ENCODE results near the gene CYP2S1.
"Not testable (repeated sequence)": the region's sequence is repeated elsewhere in the genome, so short reads cannot be mapped to it uniquely, and the experiment has no call there.

CYP2S1 gene

DNA sequence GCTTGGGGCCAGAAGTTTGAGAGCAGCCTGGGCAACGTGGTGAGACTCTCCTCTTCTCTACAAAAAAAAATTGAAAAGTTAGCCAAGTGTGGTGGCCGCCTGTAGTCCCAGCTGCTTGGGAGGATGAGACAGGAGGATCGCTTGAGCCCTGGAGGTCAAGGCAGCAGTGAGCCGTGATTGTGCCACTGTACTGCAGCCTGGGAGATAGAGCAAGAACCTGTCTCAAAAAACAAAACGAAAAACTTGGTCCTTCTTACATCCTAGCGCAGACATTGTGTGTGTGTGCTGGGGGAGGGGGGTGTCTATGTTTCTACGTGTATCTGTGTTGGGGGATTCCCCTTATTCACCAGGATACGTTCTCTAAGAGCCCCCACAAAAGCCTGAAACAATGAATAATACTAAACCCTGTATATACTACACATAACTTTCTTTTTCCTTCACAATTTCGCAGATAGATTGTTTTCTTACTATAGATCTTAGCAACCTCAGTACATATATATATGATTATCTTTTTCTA is 33.9 kb downstream of the CYP2S1 start:
- DNase-seq: no peak

DNA sequence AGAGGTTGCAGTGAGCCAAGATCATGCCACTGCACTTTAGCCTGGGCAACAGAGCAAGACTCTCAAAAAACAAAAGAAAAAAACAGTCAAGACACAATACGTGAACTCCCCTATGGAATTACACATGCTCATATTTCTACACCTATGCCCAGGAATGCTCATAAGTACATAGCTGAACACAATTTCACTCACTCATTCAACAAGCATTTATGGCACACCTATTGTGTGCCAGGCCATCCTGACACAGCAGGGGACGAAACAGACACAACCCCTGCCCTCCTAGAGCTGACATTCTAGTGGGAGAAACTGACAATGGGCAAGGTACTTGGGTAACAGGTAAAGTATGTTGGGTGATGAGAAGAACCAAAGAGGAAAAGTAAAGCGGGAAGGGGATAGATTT is 35.5 kb downstream of the CYP2S1 start:
- DNase-seq: no peak

DNA sequence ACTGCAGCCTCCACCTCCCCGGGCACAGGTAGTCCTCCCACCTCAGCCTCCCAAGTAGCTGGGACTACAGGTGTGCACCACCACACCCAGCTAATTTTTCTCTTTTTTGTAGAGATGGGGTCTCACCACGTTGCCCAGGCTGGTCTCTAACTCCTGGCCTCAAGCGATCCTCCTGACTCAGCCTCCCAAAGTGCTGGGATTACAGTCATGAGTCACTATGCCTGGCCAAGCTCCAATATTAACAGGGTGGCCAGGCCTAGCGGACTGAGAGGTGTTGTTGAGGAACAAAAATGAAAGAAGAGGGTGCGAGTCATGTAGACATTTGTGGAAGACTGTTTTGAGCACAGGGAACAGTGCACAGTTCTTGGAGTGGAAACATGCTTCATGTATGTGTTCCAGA is 36.3 kb downstream of the CYP2S1 start:
- DNase-seq: not testable (repeated sequence)

DNA sequence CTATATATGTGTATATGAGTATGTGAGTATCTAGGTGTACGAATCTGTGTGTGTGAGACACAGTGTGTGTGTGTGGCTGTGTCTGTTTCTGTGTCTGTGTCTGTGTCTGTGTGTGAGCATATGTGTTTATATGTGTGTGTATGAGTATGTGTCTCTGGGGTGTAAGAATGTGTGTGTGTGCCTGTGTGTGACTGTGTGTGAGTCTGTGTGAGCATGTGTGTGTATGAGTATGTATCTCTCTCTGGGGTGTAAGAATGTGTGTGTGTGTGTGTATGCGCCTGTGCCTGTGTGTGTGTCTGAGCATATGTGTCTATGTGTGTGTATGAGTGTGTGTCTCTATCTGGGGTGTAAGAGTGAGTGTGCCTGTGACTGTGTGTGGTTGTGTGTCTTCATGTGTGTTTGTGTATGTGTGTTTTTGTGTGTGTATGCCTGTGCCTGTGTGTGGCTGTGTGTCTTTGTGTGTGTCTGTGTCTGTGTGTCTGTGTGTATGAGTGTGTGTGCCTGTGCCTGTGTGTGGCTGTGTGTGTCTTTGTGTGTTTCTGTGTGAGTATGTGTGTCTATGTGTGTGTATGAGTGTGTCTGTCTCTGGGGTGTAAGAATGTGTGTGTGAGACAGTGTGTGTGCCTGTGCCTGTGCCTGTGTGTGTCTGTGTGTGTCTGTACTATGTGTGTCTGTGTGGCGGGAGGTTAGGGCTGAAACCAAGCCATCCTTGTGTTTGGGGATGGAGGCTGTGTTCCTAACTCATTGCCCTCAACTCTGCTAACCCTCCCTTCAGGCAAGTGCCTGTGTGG is 37.2 kb downstream of the CYP2S1 start:
- no peak for DNase-seq

GRCh38 chr19:41232686-41233085 is 39.7 kb downstream of the CYP2S1 start:
- DNase-seq: no peak

GRCh38 chr19:41233748-41234240 is 40.8 kb downstream of the CYP2S1 start:
- no peak for DNase-seq

GRCh38 chr19:41234512-41235168 is 41.6 kb downstream of the CYP2S1 start:
- DNase-seq: no peak

DNA sequence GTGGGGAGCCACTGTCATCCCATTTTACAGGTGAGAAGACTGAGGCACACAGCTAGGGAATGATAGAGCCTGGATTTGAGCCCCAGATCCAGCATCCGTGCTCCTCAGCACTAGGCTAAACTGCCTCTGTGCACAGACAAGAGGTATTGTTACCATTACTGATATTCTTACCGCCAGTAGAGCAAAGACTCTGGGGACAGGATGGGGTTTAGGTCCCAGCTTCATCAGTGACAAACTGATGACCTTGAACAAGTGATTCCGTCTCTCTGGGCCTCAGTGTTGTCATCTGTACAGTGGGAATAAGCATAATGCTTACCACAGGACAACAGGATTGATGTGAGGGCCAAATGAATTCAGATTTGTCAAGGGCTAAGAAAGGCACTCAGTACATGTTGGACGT is 42.5 kb downstream of the CYP2S1 start:
- no peak for DNase-seq

DNA sequence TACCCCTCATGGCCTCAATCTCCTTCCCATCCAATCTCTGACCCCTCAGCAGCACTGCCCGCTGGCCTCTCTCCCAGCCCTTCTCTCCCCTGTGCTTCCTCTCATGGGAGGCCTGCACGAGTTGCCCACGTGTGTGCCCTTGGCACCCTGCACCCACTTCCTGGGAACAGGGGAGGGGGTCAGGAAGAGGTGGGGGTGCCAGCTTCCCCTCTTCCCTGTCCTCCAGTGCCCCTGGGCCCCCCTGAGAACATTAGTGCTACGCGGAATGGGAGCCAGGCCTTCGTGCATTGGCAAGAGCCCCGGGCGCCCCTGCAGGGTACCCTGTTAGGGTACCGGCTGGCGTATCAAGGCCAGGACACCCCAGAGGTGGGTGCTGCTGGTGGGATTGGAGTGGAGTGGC is 45.2 kb downstream of the CYP2S1 start:
- DNase-seq: no peak

DNA sequence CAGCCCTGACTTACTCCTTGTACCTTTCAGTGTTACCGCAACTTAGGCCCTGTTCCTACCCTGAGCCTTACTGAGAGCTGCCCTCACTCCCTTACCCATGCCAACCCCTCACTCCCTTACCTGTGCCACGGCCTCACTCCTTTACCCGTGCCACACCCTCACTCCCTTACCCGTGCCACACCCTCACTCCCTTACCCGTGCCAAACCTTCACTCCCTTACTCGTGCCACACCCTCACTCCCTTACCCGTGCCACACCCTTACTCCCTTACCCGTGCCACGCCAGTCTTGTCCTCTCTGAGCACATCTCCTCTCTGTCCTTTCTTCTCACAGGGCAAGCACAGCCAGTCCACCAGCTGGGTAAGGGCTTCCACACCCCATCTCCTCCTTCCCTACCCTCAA is 46.3 kb downstream of the CYP2S1 start:
- DNase-seq: no peak

- DNase-seq: no peak
Observed at GRCh38 chr19:41239961-41240574, 47.0 kb downstream of the CYP2S1 start.

DNA sequence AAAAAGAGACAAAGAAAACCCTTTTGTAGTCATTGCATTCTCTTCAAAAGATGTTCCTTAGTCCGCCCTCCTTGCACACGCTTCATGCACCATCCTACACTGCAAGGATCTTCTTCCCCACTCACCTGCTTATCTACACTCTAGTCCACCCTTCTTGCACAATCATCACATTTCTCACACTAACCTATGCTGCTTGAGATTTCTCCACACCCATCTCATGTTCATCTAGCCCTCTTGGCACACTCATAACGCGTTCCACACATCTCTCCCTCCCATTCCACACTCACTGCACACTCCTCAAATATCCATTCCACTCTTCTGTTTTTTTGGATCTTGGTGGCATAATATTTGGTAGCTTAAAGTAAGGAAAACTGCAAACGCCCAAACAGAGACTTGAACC is 48.8 kb downstream of the CYP2S1 start:
- no peak for DNase-seq

GRCh38 chr19:41244117-41244516 is 51.1 kb downstream of the CYP2S1 start:
- DNase-seq: no peak

- DNase-seq: no peak
Observed at GRCh38 chr19:41245843-41246242, 52.8 kb downstream of the CYP2S1 start.

DNA sequence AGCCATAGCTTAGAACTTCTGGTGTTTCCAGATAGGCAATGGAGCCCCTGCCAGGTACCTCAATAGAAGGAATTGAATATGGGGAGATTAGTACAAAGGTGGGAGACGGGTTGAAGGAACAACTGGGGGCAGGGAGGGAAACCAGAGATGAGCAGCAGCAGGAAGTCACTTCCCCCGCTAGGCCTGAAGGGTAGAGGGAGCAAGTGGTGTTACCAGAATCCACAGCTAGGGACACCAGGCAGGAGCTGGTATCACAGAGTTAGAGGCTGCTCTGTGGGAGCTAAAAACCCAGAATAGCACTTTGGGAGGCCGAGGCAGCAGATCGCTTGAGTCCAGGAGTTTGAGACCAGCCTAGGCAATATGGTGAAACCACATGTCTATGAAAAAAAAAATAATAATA is 55.9 kb downstream of the CYP2S1 start:
- no peak for DNase-seq

DNA sequence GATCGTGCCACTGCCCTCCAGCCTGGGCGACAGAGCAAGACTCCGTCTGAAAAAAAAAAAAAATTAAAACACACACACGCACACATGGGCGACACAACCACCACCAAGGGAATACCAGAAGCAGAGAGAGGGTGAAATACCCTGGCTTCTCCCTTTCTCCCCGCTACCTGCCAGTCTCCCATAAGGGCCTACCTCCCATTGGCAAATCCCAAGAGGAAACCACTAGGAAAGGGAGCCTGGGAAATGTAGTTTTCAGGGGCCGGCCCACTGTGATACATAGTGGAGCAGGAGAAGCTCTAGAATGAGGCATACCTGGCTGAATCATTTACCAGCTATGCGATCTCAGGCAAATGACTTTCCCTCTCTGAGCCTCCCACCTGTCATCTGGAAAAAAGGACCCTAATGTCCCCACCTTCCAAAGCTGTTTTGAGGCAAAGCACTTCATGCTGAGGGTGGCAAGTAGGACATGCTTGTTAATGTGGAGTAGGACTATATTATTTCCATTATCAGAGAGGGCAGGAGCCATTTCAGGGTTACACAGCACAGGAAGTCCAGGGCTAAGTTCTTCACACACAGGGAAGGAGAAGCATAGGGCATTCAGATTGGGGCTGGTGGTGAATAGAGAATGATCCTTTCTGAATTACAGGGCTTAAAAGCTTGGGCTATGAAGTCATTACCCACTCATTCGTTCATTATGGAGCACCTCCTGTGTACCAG is 56.8 kb downstream of the CYP2S1 start:
- no peak for DNase-seq

DNA sequence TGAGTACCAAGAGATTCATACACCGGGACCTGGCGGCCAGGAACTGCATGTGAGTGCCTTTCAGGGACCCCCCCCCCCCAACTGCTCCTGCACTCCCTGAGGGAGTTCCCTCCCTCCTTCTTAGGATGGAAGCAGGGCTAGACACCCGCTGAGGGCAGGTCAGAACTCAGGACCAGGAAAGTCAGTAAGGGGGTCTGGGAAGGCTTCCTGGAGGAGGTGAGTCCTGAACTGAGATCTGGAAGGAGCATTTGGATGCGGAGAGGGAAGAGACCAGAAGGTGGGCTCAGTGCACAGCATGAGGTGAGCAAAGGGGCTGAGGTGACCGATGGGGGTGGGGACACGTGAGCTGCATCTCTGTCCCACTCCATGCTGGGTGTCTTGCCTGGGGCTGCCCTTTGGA is 60.6 kb downstream of the CYP2S1 start:
- no peak for DNase-seq

DNA sequence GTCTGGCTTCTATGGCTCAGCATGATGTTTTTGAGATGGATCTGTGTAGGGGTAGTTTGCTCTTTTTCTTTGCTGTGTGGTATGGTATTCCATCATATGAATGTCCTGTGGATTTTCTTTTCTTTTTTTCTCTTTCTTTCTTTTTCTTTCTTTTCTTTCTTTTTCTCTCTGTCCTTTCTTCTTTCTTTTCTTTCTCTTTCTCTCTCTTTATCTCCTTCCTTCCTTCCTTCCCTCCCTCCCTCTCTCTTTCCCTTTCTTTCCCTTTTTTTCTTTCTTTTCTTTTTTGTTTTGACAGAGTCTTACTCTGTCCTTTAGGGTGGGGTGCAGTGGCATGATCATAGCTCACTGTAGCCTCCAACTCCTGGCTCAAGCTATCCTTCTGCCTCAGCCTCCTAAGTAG is 62.2 kb downstream of the CYP2S1 start:
- DNase-seq: no peak

Measured in OCI-M1 (cell line).